Activated T-helper 1 cell treated with anti-CD3 and anti-CD28 coated beads, Interleukin-12 subunit alpha, Interleukin-12 subunit beta, Interleukin-2, Interleukin-4 antibody, amounts not matched to agents 30 ng/mL and 10 ng/mL and 1 ng/mL, durations not matched to agents 14 hours and 24 hours and 36 hours (primary cell): ENCODE results near the gene NOL3. TPM values are rescaled to one million over a fixed set of nuclear protein-coding genes. Genes with fewer than 3 reads are reported as not detected.

Experiments used
- DNase-seq: peaks from one replicate; pipeline ENCODE4 v3.0.0; 2021; ENCODE audit warnings: low spot score
- H3K27ac Mint-ChIP-seq: one replicate; pipeline ENCODE4 v1.8.0; 2021; ENCODE audit warnings: mild to moderate bottlenecking, mixed read lengths
- H3K27me3 Mint-ChIP-seq: one replicate; pipeline ENCODE4 v1.8.0; 2022; ENCODE audit warnings: mild to moderate bottlenecking, moderate library complexity, mixed read lengths; ENCODE audit not compliant: insufficient read depth
- H3K36me3 Mint-ChIP-seq: one replicate; pipeline ENCODE4 v1.8.0; 2021; ENCODE audit warnings: low read depth, mixed read lengths
- H3K4me1 Mint-ChIP-seq: one replicate; pipeline ENCODE4 v1.8.0; 2021; ENCODE audit warnings: low read depth, mixed read lengths
- H3K4me3 Mint-ChIP-seq: one replicate; pipeline ENCODE4 v1.8.0; 2021; ENCODE audit warnings: mild to moderate bottlenecking, moderate library complexity, mixed read lengths
- H3K9me3 Mint-ChIP-seq: one replicate; pipeline ENCODE4 v1.8.0; 2021; ENCODE audit warnings: mixed read lengths
- intact Hi-C: fragments of 100-400 bp; cut with micrococcal nuclease; formaldehyde crosslinking; loops from one replicate; pipeline ENCODE4 v1.15.1; 2024
- total RNA-seq: library from RNA; stranded (reverse); gene quantifications from 2 replicates; pipeline ENCODE4 v1.2.3, GENCODE V29; 2022

The NOL3 gene
- total RNA-seq, 1 donor from 2014 or later: 22.9 TPM

DNA sequence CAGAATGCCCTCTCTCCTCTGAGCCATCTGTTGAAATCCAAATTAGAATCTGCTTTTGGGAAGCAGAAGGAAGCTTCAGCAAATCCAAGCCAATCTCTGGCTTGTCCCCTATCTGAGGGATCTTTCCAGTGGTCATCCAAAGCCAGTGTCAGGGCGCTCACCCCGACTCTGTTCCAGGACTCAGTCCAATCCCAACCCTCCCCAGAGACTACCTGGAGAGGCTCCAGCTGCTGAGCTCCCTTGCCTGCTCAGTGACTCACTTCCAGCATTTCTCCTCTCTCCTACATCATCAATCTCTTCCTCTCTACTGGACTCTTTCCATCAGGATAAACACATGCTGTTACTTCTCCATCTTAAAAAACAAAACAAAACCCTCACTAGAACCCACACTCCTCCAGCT is 11.0 kb downstream of the NOL3 start:
- no peak overlapping the region for H3K27ac Mint-ChIP-seq
- intact Hi-C loops: no loop called here
- peaks cover 38% of the 10 kb centered on the region for H3K4me1 Mint-ChIP-seq
- no peak for DNase-seq
- no peaks in the 10 kb centered on the region for H3K9me3 Mint-ChIP-seq
- H3K27me3 Mint-ChIP-seq: peaks cover 8% of the 10 kb centered on the region
- no peak overlapping the region for H3K4me3 Mint-ChIP-seq
- H3K36me3 Mint-ChIP-seq: peaks cover 6% of the 10 kb centered on the region

DNA sequence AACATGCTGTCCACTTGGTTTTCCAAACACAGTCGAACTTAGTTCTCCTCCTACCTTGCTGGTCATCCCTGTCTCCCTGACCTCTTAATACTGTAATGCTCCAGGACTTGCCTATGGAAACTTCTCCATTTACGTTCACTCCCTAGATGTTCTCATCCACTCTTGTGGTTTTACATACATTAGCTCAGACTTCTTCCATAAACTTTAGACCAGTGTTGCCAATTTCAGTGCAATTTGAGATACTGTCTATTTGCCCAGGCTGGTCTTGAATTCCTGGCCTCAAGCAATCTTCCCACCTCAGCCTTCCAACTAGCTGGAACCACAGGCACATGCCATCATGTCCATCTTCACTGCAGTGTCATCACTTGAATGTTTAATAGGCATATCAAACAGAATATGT is 11.9 kb downstream of the NOL3 start:
- no peak for DNase-seq
- H3K27me3 Mint-ChIP-seq: peaks cover 8% of the 10 kb centered on the region
- H3K9me3 Mint-ChIP-seq: no peaks in the 10 kb centered on the region
- no peak overlapping the region for H3K4me3 Mint-ChIP-seq
- no peak overlapping the region for H3K27ac Mint-ChIP-seq
- H3K36me3 Mint-ChIP-seq: peaks cover 3% of the 10 kb centered on the region
- intact Hi-C loops: loop anchor here (2.0 kb wide), 1 partner anchor 65 kb away; the partner anchor contains the start of gene FHOD1
- H3K4me1 Mint-ChIP-seq: peaks cover 29% of the 10 kb centered on the region

DNA sequence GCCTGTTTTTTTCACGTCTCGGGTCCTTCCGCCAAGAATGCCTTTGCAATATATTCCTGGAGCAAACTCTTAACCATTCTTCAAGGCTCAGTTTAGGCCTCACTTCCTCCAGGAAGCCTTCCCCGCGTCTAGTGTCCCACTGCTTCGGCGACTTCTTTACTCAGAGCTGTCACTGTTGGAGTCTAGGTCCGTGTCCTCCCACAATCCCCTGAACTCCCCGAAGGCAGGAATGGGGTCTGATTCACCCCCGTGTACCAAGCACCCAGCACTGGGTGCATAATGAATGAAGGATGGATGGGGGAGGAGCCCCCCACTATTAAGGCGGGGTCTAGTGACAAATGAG is 12.9 kb downstream of the NOL3 start:
- Mint-ChIP-seq H3K36me3 (no peaks in the 10 kb centered on the region), H3K4me3 (no peak overlapping the region)

GRCh38 chr16:67183627-67184452 is 13.5 kb downstream of the NOL3 start, which contains the start of gene MATCAP1:
TSS of gene MATCAP1 (minus strand) at chr16:67183963. CDS start at chr16:67180610, 3,353 bp downstream.
- H3K9me3 Mint-ChIP-seq: no peaks in the 10 kb centered on the region
- peak within 1 kb of the TSS; percentile 62 for H3K4me3 Mint-ChIP-seq
- H3K27ac Mint-ChIP-seq: no peak within 1 kb of the TSS

More for the DNA sequence above, 12.9 kb downstream of the NOL3 start:
- intact Hi-C loops: loop anchor here (1.0 to 2.0 kb wide), 8 partner anchors 9 to 229 kb away; partner anchors contain the start of genes E2F4, FBXL8, FHOD1 and NOL3
- peaks cover 24% of the 10 kb centered on the region for H3K4me1 Mint-ChIP-seq
- no peaks in the 10 kb centered on the region for H3K9me3 Mint-ChIP-seq
- H3K27ac Mint-ChIP-seq: no peak overlapping the region
- H3K27me3 Mint-ChIP-seq: peaks cover 8% of the 10 kb centered on the region
- no peak for DNase-seq

GRCh38 chr16:67184453-67184994 is 14.2 kb downstream of the NOL3 start:
- no peaks in the 10 kb centered on the region for H3K9me3 Mint-ChIP-seq
- no peak overlapping the region for H3K27ac Mint-ChIP-seq
- H3K4me1 Mint-ChIP-seq: peaks cover 13% of the 10 kb centered on the region
- no peak for DNase-seq
- intact Hi-C loops: loop anchor here (2.0 kb wide), 2 partner anchors 76 to 238 kb away; partner anchors contain the start of gene PHAF1
- H3K27me3 Mint-ChIP-seq: peaks cover 8% of the 10 kb centered on the region
- H3K4me3 Mint-ChIP-seq: peak overlapping the region; percentile 62
- no peaks in the 10 kb centered on the region for H3K36me3 Mint-ChIP-seq

More at GRCh38 chr16:67183627-67184452, 13.5 kb downstream of the NOL3 start, which contains the start of gene MATCAP1:
- Mint-ChIP-seq H3K4me1 (peaks cover 20% of the 10 kb centered on the region), H3K27me3 (peaks cover 8% of the 10 kb centered on the region), H3K36me3 (no peaks in the 10 kb centered on the region)
- intact Hi-C loops: loop anchor here (1.0 to 2.0 kb wide), 10 partner anchors 8 to 237 kb away; partner anchors contain the start of genes E2F4, FBXL8, FHOD1 and NOL3
- peak; percentile 94 for DNase-seq

GRCh38 chr16:67184995-67185650 is 14.8 kb downstream of the NOL3 start:
- H3K4me1 Mint-ChIP-seq: peaks cover 10% of the 10 kb centered on the region
- no peaks in the 10 kb centered on the region for H3K9me3 Mint-ChIP-seq
- peak overlapping the region; percentile 89 for H3K27ac Mint-ChIP-seq
- peak; percentile 80 for DNase-seq
- H3K4me3 Mint-ChIP-seq: peak overlapping the region; percentile 92
- peaks cover 8% of the 10 kb centered on the region for H3K27me3 Mint-ChIP-seq
- intact Hi-C loops: loop anchor here (1.0 to 2.0 kb wide), 4 partner anchors 76 to 238 kb away; partner anchors contain the start of gene PHAF1
- no peaks in the 10 kb centered on the region for H3K36me3 Mint-ChIP-seq

GRCh38 chr16:67185651-67186134 is 15.4 kb downstream of the NOL3 start:
- Mint-ChIP-seq H3K4me1 (peaks cover 10% of the 10 kb centered on the region), H3K27me3 (peaks cover 8% of the 10 kb centered on the region), H3K4me3 (peak overlapping the region; percentile 92), H3K36me3 (no peaks in the 10 kb centered on the region), H3K27ac (peak overlapping the region; percentile 89), H3K9me3 (no peaks in the 10 kb centered on the region)
- DNase-seq: no peak
- intact Hi-C loops: loop anchor here (1.0 to 2.0 kb wide), 4 partner anchors 77 to 239 kb away; partner anchors contain the start of gene PHAF1

- Mint-ChIP-seq H3K27ac (no peak overlapping the region), H3K4me1 (peaks cover 18% of the 10 kb centered on the region), H3K27me3 (peaks cover 8% of the 10 kb centered on the region), H3K36me3 (no peaks in the 10 kb centered on the region), H3K4me3 (no peak overlapping the region), H3K9me3 (no peaks in the 10 kb centered on the region)
- intact Hi-C loops: no loop called here
- DNase-seq: no peak
Measured at GRCh38 chr16:67186550-67186950, 16.2 kb downstream of the NOL3 start.

DNA sequence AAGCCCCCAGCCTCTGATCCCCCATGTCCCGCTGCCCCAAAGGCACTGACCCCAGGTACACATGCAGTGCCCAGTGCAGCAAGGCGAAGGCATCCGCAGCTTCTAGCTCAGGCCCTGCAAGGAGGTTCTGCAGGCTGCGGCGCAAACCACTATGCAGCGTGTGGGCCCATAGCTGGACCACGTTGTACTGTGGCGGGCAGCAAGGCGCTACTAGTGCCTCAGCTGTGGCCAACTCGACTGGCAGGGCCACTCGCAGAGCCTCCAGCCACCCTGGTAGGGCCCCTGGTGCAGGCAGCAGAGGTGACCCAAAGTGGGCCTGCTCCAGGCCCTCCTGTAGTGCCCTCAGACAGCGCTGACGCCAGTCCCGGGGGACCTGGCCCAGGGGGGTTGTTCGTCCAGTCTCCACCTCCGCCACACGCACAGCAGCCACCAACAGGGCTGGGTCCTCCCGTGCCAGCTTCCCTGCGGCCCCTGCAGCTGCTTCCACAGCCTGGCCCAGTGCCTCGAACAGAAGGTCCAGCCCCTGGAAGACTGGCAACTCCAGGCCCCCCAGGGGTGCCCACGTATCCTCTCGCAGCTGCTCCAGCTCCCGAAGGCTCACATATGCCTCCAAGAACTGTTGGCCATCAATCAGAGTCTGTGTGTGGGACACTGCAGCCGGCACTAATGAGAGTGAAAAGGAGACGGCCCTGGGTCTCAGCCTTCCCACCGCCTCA is 17.0 kb downstream of the NOL3 start:
- no peak for DNase-seq
- H3K27ac Mint-ChIP-seq: no peak overlapping the region
- H3K36me3 Mint-ChIP-seq: no peaks in the 10 kb centered on the region
- no peak overlapping the region for H3K4me3 Mint-ChIP-seq
- intact Hi-C loops: no loop called here
- H3K9me3 Mint-ChIP-seq: no peaks in the 10 kb centered on the region
- peaks cover 22% of the 10 kb centered on the region for H3K4me1 Mint-ChIP-seq
- H3K27me3 Mint-ChIP-seq: peaks cover 8% of the 10 kb centered on the region

- no peak for DNase-seq
- H3K4me1 Mint-ChIP-seq: peaks cover 30% of the 10 kb centered on the region
- H3K4me3 Mint-ChIP-seq: no peak overlapping the region
- peaks cover 5% of the 10 kb centered on the region for H3K36me3 Mint-ChIP-seq
- intact Hi-C loops: no loop called here
- no peaks in the 10 kb centered on the region for H3K9me3 Mint-ChIP-seq
- H3K27me3 Mint-ChIP-seq: peaks cover 8% of the 10 kb centered on the region
- no peak overlapping the region for H3K27ac Mint-ChIP-seq
Measured at GRCh38 chr16:67188323-67188722, 18.0 kb downstream of the NOL3 start.

- Mint-ChIP-seq H3K27ac (no peak overlapping the region), H3K4me1 (peaks cover 35% of the 10 kb centered on the region), H3K4me3 (no peak overlapping the region), H3K27me3 (peaks cover 8% of the 10 kb centered on the region), H3K9me3 (no peaks in the 10 kb centered on the region), H3K36me3 (peaks cover 8% of the 10 kb centered on the region)
- no peak for DNase-seq
- intact Hi-C loops: no loop called here
Measured at GRCh38 chr16:67188798-67189197, 18.5 kb downstream of the NOL3 start.

DNA sequence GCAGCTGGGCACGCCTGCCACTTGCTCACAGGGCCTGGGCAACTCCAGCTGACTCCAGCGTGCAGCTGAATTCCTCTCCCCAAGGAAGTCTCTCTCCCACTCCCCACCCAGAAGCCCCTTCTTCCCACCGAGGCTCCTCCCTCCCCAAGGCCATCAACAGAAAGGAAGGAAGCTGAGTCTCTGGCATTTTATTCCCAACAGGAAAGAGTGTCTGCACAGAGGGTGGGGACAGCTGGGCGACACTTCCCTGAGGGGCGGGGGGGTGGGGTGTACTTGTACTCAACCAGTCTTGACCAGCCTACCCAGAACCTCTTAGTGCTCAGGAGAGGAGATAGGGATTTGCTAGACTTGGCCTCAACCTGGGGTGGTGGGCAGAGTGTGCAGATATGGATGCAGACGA is 19.7 kb downstream of the NOL3 start, which contains the start of gene EXOC3L1:
Gene EXOC3L1 (minus strand): TSS at position 96 of the 400 bp plus-strand sequence. CDS start 460 bp downstream, outside the sequence.
- H3K27ac Mint-ChIP-seq: peak within 1 kb of the TSS; percentile 61
- H3K9me3 Mint-ChIP-seq: no peaks in the 10 kb centered on the region
- peaks cover 17% of the 10 kb centered on the region for H3K36me3 Mint-ChIP-seq
- H3K4me1 Mint-ChIP-seq: peaks cover 43% of the 10 kb centered on the region
- H3K4me3 Mint-ChIP-seq: peak within 1 kb of the TSS; percentile 95
- DNase-seq: no peak
- peaks cover 6% of the 10 kb centered on the region for H3K27me3 Mint-ChIP-seq
- intact Hi-C loops: loop anchor here (5.0 kb wide), 1 partner anchor 122 kb away; no protein-coding TSS in a partner anchor
